SH-SY5Y (cell line): ENCODE measurements around the gene B4GALT7.

Experiments
- GATA2 ChIP-seq: IDR thresholded peaks from 2 replicates; pipeline ENCODE4 v1.6.1; 2011; ENCODE audit warnings: mild to moderate bottlenecking, low read depth, low read length
- GATA3 ChIP-seq: IDR thresholded peaks from 2 replicates; pipeline ENCODE4 v1.6.1; 2011; ENCODE audit warnings: low read depth, mild to moderate bottlenecking, low read length, moderate library complexity

DNA sequence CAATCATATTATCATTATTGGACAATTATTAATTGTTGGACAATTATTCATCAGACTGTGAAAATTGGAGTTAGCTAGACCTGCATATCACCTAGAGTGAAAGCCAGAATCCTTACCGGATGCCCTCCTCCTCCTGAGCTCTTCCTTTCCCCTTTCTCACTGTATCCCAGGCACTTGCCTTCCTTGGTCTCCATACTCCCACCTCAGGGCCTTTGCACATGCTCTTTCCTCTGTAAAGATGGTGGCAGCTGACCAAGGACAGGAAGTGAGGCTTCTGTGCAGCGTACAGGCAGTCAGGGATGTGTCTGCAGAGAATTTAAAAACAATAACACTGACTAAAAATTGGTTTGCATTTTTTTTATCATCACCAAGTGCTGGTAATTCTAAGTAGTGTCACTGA lies 30.0 kb upstream of the B4GALT7 start:
- no peak for TF ChIP-seq GATA3
- no peak for TF ChIP-seq GATA2
